ACC112 (cell line): Measurements from ENCODE around the gene CCDC134.

Experiments
- H2AFZ ChIP-seq: fragments of 200-600 bp; sonication (generic); one replicate; pipeline ENCODE4 v1.6.0; 2017; ENCODE audit warnings: antibody characterized with exemption, low read length; ENCODE audit not compliant: unreplicated experiment
- H3K27ac ChIP-seq: fragments of 200-600 bp; sonication (generic); 2 replicates; pipeline ENCODE4 v1.5.1; 2014; ENCODE audit warnings: low read depth, mild to moderate bottlenecking, antibody characterized with exemption, low read length, moderate library complexity
- H3K27me3 ChIP-seq: fragments of 200-600 bp; sonication (generic); 2 replicates; pipeline ENCODE4 v1.6.1; 2014; ENCODE audit warnings: mild to moderate bottlenecking, antibody characterized with exemption, low read length, moderate library complexity, mixed read lengths; ENCODE audit not compliant: insufficient read depth
- H3K36me3 ChIP-seq: fragments of 200-600 bp; sonication (generic); 2 replicates; pipeline ENCODE4 v1.6.1; 2016; ENCODE audit warnings: mild to moderate bottlenecking, antibody characterized with exemption, low read length, moderate library complexity, mixed read lengths; ENCODE audit not compliant: insufficient read depth
- H3K4me1 ChIP-seq: fragments of 200-600 bp; sonication (generic); one replicate; pipeline ENCODE4 v1.6.1; 2016; ENCODE audit warnings: low read length, mixed read lengths; ENCODE audit not compliant: insufficient read depth, unreplicated experiment, control insufficient read depth
- H3K4me3 ChIP-seq: fragments of 200-600 bp; sonication (generic); 2 replicates; pipeline ENCODE4 v1.5.1; 2014; ENCODE audit warnings: mild to moderate bottlenecking, low read depth, low read length
- H3K79me2 ChIP-seq: fragments of 200-600 bp; sonication (generic); one replicate; pipeline ENCODE4 v1.6.0; 2016; ENCODE audit warnings: low read length; ENCODE audit not compliant: control insufficient read depth, unreplicated experiment, insufficient read depth

The CCDC134 gene

DNA sequence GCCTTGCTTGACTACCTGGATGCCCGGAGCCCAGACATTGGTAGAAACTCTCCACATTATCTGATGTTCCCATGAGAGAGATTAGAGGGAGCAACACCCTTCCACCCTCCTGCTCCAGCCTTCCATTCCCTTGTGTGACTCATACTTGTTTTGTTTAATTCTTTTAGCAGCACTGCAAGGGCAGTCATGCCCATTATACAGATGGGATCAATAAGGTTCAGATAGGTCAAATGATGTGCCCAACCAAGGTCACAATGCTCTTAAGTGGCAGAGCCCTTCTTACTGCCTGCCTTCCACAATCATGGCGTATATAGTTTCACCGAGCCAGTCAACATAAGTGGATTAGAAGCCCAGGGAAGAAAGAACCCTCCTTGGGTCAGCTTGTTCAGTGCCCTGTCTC is 6.6 kb upstream of the CCDC134 start:
- Histone ChIP-seq H3K27ac (no peak overlapping the region), H3K27me3 (no peaks in the 10 kb centered on the region), H3K36me3 (no peaks in the 10 kb centered on the region), H3K79me2 (no peaks in the 10 kb centered on the region), H2AFZ (no peak overlapping the region), H3K4me3 (no peak overlapping the region), H3K4me1 (no peaks in the 10 kb centered on the region)

DNA sequence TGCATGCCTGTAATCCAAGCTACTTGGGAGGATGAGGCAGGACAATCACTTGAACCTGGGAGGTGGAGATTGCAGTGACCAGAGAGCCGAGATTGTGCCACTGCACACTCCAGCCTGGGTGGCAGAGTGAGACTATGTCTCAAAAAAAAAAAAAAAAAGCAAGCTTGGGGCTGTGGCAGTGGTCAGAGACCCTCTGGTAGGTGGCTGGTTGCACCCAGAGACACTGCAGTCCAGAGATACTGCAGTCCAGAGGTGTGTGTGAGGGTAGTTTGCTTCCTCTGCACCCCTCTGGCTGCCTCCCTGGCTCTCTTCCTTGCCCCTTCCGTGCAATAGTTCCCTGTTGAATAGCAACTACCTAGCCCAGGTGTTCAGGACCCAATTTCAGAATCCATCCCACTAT is 1.7 kb upstream of the CCDC134 start:
- Histone ChIP-seq H3K4me3 (no peak overlapping the region), H2AFZ (no peak overlapping the region)

DNA sequence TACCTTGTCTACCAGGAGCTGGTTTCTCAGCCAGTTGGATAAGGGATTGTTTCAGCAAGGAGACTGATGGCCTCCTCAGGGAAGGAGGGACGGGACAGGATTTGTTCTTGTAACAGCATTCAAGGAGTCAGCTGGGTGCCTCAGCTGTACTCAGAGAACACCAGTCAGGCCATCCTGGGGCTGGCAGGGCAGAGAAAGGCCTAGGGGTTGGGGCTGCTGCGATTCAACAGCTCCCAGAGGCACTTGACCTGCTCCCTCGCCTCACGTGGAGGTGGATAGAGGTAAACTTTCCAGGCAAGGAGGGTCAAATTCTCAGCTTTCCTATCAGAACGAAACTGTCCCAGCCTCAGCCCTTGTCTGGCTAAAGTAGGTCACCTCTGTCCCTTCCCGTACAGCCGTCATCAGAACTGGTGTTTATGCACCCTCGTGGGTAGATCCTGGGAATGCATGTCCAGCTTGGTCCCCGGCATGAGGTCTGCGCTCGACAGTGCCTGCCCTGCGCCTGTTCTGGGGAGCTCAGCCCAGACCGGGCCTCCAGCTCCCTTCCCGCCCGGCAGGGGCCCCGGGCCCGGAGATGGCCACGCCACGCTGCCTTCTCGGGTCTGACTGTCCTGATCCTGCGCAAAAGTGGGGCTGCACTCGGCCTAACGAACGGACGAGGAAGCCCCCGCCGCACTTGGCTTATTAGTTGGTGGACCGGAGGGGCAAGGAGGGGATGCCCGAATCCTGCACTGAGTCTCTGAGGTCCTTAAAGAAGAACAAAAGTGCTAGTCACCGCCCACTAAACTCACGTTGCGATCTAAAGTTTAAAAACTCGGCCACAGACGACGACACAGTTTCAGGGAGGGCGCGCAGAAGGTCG is 762 bp upstream of the CCDC134 start:
- Histone ChIP-seq H3K4me1 (peaks cover 13% of the 10 kb centered on the region), H3K36me3 (no peaks in the 10 kb centered on the region), H3K27ac (peak overlapping the region; percentile 48), H2AFZ (peak overlapping the region; percentile 100), H3K79me2 (peaks cover 5% of the 10 kb centered on the region), H3K4me3 (peak overlapping the region; percentile 94), H3K27me3 (no peaks in the 10 kb centered on the region)

More for the DNA sequence above, 1.7 kb upstream of the CCDC134 start:
- Histone ChIP-seq H3K27me3 (no peaks in the 10 kb centered on the region), H3K36me3 (no peaks in the 10 kb centered on the region), H3K4me1 (peaks cover 13% of the 10 kb centered on the region), H3K79me2 (peaks cover 5% of the 10 kb centered on the region), H3K27ac (no peak overlapping the region)

- Histone ChIP-seq H3K27ac (no peak overlapping the region), H3K4me3 (peak overlapping the region; percentile 94), H3K79me2 (peaks cover 5% of the 10 kb centered on the region), H3K36me3 (no peaks in the 10 kb centered on the region), H2AFZ (peak overlapping the region; percentile 12), H3K4me1 (peaks cover 13% of the 10 kb centered on the region), H3K27me3 (no peaks in the 10 kb centered on the region)
Measured at GRCh38 chr22:41801147-41801819, 804 bp downstream of the CCDC134 start.

DNA sequence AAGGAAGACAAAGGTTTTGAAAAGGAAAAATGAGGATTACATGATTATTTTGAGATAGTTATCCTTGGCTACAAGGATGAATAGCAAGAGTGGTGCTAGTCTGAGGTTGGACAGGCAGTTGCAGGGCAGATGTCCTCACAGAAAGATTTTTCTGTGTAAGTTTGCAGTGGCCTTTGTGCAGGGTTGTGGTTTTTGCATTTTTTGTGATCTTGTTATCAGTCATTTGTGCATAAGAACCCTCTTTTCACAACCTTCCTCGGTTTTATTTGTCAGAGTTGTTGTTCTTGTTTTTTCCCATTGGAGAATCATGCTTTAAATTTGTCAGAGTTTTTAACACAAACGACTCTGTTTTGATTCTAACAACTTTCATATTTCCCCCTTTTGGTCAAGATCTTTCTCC is 1.4 kb downstream of the CCDC134 start:
- H3K36me3 ChIP-seq: no peaks in the 10 kb centered on the region
- H2AFZ ChIP-seq: no peak overlapping the region
- H3K27me3 ChIP-seq: no peaks in the 10 kb centered on the region
- H3K79me2 ChIP-seq: peaks cover 5% of the 10 kb centered on the region
- peaks cover 13% of the 10 kb centered on the region for H3K4me1 ChIP-seq
- H3K4me3 ChIP-seq: peak overlapping the region; percentile 94
- H3K27ac ChIP-seq: no peak overlapping the region

DNA sequence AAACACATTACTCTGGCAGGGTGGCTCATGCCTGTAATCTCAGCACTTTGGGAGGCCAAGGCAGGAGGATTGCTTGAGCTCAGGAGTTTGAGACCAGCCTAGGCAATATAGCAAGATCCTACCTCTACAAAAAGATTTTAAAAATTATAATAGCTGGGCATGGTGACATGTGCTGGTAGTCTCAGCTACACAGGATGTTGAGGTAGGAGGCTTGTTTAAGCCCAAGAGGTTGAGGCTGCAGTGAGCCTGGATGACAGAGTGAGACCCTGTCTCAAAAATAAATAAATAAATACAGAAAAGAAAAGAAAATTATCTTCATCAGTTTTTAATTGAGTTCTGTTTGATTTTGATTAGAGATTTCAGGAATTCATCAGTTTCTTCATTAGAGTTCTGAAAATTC is 5.2 kb downstream of the CCDC134 start:
- Histone ChIP-seq H3K4me3 (no peak overlapping the region), H3K79me2 (peaks cover 5% of the 10 kb centered on the region), H2AFZ (no peak overlapping the region), H3K36me3 (no peaks in the 10 kb centered on the region), H3K4me1 (peaks cover 7% of the 10 kb centered on the region), H3K27ac (no peak overlapping the region), H3K27me3 (no peaks in the 10 kb centered on the region)

- Histone ChIP-seq H3K4me3 (no peak overlapping the region), H3K27ac (no peak overlapping the region), H3K79me2 (no peaks in the 10 kb centered on the region), H3K36me3 (no peaks in the 10 kb centered on the region), H3K27me3 (no peaks in the 10 kb centered on the region), H2AFZ (no peak overlapping the region), H3K4me1 (no peaks in the 10 kb centered on the region)
Measured at GRCh38 chr22:41808400-41808799, 7.9 kb downstream of the CCDC134 start.

DNA sequence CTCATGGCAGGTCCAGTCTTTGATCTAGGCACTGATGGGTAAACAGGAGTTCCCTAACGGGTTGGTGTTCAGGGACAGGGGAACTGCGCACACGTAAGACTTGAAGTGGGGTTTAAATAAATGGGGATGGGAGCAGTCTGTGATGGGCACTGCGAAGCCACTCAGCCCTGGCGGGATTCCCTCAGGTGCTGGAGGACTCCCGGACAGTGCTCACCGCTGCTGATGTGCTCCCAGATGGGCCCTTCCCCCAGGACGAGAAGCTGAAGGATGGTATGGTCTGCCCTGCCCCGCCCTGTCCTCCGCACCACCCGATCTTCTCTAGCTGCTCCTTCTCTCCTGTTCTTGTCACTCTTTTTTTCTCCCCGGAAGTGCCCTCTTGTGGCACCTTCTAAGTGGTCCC is 9.5 kb downstream of the CCDC134 start:
- H2AFZ ChIP-seq: no peak overlapping the region
- H3K36me3 ChIP-seq: no peaks in the 10 kb centered on the region
- H3K79me2 ChIP-seq: no peaks in the 10 kb centered on the region
- H3K27me3 ChIP-seq: no peaks in the 10 kb centered on the region
- no peaks in the 10 kb centered on the region for H3K4me1 ChIP-seq
- no peak overlapping the region for H3K27ac ChIP-seq
- no peak overlapping the region for H3K4me3 ChIP-seq

- H2AFZ ChIP-seq: no peak overlapping the region
- no peaks in the 10 kb centered on the region for H3K79me2 ChIP-seq
- no peaks in the 10 kb centered on the region for H3K36me3 ChIP-seq
- no peak overlapping the region for H3K27ac ChIP-seq
- no peaks in the 10 kb centered on the region for H3K27me3 ChIP-seq
- no peaks in the 10 kb centered on the region for H3K4me1 ChIP-seq
- no peak overlapping the region for H3K4me3 ChIP-seq
Measured at GRCh38 chr22:41812805-41813545, 12.5 kb downstream of the CCDC134 start.

GRCh38 chr22:41813726-41814410 is 13.4 kb downstream of the CCDC134 start:
- Histone ChIP-seq H3K27me3 (no peaks in the 10 kb centered on the region), H3K36me3 (no peaks in the 10 kb centered on the region), H3K27ac (no peak overlapping the region), H3K4me3 (no peak overlapping the region), H2AFZ (no peak overlapping the region), H3K4me1 (no peaks in the 10 kb centered on the region), H3K79me2 (no peaks in the 10 kb centered on the region)
